GM21423 (cell line): ENCODE data around the gene ITCH.
"Not testable (repeated sequence)": the region's sequence is repeated elsewhere in the genome, so short reads cannot be mapped to it uniquely, and the experiment has no call there.

Experiments used
- ATAC-seq: cut with Tn5 transposase; IDR thresholded peaks from one replicate; pipeline ENCODE4 v1.9.1; 2021; ENCODE audit warnings: mild to moderate bottlenecking, moderate library complexity; ENCODE audit not compliant: unreplicated experiment

The ITCH gene

DNA sequence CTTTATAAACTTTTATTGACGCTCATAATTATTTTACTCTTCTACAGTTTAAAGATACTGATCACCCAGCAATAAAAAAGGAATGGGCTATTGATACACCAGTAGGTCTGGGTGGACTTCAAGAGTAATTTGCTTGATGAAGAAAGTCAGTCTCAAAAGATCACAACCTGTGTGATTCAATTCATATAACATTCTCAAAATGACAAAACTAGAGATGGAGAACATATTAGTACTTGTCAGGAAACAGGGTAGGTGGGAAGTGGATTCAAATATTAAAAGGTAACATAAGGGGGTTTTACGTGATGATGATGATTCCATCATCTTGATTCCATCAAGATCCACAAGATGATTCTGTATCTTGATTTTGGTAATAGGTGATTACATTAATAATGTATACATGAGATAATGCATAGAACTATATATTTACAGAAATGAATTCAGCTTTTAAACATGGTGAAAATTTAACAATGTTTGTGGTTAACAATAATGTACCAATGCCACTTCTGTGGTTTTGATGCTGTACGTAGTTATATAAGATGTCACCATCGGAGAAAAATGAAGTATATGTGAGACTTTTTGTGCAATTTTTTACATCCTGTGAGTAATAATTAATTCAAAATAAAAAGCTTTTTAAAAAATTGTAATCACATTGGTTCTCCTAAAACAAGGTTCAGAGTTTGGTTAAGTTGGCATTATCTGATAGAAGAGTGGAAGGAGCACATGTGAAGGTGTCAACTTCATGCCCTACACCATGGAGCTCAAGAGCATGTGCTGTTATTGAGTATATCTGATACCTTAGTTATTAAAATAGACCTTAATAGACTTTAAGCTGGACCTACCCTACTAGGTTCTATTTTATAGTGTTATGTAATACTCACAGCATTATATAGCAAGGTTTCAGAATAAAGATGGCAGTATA lies 86.9 kb downstream of the ITCH start:
- no peak for ATAC-seq

DNA sequence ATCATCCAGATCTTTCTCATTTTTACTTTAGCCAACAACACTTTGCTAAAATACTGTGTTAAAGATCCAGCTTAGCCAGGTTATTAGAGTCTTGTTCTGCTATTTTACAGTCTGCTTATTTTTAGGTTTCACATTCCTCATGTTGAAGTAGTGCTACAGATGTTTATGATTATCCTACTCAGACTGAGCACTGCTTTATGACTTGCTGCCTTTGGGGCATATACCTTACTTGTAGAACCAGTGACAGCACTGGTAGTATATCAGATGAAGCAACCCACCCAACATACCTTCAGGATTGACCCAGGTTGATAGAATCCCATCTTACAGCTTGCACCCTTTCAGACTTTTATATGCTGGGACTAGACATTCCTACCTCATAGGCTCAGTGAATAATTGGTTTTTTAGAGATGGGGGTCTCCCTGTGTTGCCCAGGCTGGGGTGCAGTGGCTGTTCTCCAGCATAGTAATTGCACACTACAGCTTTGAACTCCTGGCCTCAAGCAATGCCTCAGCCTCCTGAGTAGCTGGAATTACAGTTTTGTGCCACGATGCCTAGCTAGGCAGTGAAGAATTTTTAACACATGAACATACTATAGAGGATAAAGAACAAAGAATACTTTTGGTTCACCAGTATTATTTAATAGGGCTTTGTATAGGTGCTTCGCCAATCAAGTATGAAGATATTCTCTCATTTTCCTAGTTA lies 89.4 kb downstream of the ITCH start:
- ATAC-seq: no peak

DNA sequence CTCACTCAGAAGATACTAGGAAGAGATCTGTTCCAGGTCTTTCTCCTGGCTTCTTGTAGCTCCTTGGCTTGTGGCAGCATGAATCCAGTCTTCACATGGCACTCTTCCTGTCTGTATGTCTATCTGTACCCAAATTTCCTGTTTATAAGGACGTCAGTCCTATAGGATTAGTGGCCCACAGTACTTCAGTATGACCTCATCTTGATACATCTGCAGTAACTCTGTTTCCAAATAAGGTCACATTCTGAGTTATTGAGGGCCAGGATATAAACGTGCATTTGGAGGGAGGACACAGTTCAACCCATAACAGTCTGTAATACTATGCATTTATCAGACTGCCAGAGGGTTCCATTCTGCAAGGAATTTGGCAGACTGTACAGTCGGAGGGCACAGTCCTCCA lies 95.6 kb downstream of the ITCH start:
- ATAC-seq: no peak

DNA sequence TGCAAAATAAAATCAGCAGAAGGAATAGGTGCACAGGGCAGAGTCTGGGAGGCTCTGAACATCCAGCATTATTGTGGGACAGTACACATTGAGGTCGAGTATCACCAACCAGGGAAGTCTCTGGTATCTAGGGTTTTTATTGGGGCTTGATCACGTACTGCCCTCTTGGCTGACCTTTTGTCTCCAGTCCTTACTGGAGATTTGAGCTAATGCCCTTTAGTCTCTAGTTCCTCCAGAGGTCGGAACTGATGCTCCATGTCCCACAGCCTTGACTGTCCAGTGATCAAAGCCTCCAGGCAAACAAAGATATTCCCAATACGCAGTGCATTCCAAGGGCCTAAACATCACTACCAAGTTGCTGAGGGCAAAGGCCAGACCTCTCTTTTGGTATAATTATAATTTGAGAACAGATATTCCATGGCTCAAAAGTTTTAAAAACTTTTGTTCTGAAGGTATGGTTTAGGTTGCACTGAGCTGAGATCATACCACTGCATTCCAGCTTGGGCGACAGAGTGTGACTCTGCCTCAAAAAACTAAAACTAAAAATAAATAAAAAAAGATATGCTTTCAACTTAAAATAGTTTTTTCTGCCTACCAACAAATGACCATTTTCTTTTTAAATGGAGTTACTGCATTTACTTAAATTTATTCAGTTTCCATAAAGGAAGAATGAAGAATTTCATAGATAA lies 96.3 kb downstream of the ITCH start:
- ATAC-seq: no peak

DNA sequence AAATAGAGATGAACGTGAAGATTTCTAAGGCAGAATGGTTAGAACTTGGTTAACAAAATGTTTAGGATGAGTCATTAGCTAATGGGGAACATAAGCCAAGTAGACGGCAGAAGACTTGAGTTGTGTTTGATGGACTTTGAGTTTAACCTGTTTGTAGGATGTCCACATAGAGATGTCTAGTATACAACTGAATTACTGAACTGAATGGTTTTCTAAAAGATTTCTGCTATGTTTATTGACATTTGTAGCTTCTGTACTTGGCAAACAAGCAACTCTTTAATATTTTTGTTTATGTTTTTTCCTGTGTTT lies 98.7 kb downstream of the ITCH start:
- ATAC-seq: no peak

DNA sequence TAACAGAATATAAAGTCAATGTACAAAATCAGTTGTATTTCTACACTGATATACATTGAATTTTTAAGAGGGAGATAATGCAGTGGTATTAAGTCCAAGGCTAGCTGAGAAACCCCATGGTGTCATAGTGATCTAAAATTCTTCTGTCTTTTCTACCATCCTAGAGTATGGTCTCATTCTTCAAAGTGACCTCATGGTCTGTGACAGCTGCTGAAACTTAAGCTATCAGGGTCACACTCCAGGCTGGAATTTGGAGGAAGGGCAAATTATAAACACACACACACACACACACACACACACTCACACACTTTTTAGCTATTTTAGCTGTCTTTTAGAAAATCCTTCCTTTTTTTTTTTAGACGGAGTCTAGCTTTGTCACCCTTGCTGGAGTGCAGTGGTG lies 105.9 kb downstream of the ITCH start:
- ATAC-seq: no peak

DNA sequence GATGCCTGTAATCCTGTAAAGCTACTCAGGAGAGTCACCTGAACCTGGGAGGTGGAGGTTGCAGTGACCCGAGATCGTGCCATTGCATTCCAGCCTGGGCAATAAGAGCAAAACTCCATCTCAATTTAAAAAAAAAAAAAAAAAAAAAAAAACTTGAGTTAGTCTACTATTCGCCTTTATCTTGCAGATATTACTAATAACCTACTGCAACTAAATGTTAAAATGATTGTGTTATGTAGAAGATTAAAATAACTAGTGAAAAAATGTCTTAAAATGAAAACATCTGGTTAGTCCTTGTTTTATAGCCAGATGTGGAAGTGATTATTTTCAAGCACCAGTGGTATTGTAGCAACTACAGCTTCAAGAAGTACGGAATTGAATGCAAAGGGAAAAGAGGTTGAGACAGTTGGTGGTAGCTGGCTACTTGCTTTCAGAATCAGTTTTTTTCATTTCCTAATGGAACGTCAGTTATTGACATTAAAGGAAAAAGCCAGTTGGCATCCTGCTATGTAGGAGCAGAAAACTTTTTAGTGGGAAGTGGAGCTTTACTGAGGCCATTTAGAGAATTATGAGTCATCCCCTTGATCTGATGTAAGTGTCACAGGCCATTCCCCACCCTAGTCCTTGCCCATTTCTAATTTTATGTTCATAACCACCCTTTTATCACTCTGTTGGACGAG lies 109.3 kb downstream of the ITCH start:
- no peak for ATAC-seq

DNA sequence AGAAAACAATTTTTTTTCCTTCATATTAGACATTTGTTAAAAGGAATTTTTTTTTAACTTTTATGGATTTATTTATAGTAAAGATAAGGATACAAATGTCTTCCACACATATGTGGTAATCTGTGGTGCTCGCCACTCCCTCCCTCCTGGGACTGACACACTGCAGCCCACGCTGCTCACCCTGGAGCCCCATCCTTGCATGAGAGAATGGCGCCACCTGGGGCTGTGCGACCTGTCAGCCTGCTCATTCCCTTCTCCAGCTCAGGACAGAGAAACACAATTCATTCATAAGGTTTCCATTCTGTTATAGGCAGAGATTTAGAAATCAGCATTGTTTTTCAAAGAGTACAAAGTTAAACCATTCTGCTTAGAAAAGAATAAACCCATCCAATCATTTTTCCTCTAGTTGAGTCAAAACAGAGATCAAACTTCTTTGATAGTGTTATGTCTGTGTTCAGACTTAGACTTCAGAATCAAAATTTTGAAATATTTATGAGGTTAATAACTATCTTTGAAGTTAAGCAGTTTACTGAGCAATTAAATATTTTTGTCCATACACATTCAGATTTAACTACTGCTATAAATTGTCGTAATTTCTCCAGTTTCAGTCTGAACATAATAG lies 110.3 kb downstream of the ITCH start:
- no peak for ATAC-seq

DNA sequence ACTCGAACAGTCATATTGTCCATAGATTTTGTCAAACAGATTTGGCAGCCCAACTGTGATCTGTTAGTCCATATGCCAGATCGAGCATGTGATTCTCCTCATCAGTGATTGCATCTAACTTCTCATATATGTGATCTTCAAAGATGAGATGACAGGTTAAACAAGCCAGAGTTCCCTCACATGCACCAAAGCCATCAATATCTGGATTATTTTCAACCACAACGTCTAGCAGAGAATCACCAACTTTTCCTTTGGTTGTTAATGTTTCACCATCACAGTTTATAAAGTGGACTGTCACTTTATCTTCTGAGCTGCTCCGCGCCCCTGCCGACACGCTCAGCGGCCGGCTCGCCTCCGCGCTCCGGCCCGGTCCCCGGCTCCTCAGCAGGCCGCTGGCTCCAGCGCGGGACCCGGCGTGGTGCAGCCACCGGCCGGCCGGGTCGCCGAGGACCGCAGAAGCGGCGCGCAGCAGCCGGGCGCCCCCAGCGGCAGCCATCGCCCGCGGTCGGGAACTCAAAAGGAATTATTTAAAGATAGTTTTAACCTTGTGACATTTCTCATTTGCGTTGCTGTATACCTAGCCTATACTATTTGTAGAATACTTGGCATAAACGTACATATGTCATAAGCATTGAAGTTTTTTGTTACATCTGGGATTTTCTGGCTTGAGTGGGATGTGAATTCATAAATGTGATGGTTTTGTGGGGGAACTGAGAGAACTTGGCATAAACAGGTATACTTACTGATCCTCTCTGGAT lies 113.1 kb downstream of the ITCH start:
- no peak for ATAC-seq

DNA sequence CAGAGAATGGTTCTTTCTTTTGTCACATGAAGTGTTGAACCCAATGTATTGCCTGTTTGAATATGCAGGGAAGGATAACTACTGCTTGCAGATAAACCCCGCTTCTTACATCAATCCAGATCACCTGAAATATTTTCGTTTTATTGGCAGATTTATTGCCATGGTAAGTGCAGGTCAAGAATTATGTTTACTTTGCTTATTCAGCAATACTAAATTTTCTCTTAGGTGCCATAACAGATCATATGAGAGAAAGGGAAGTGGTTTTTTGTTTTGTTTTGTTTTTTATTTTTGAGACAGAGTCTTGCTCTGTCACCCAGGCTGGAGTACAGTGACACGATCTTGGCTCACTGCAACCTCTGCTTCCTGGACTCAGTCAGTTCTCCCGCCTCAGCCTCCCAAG lies 116.6 kb downstream of the ITCH start:
- ATAC-seq: no peak

DNA sequence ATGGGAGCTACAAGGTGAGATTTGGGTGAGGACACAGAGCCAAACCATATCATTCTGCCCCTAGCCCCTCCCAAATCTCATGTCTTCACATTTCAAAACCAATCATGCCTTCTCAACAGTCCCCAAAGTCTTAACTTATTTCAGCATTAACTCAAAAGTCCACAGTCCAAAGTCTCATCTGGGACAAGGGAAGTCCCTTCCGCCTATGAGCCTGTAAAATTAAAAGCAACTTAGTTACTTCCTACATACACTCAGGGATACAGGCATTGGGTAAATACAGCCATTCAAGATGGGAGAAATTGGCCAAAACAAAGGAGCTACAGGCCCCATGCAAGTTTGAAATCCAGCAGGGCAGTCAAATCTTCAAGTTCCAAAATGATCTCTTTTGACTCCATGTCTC lies 119.1 kb downstream of the ITCH start:
- ATAC-seq: not testable (repeated sequence)

DNA sequence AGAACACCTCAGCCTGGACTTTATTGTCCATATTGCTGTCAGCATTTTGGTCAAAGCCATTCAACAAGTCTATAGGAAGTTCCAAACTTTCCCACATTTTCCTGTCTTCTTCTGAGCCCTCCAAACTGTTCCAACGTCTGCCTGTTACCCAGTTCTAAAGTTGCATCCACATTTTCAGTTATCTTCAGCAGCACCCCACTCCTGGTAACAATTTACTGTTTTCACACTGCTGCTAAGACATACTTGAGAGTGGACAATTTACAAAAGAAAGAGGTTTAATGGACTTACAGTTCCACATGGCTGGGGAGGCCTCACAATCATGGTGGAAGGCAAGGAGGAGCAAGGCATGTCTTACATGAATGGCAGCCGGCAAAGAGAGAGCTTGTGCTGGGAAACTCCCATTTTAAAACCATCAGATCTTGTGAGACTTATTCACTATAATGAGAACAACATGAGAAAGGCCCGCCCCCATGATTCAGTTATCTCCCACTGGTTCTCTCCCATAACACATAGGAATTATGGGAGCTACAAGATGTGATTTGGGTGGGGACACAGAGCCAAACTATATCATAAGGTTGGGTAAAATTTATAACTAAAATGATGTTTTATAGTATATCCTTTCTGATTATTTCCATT lies 120.6 kb downstream of the ITCH start:
- not testable (repeated sequence) for ATAC-seq

DNA sequence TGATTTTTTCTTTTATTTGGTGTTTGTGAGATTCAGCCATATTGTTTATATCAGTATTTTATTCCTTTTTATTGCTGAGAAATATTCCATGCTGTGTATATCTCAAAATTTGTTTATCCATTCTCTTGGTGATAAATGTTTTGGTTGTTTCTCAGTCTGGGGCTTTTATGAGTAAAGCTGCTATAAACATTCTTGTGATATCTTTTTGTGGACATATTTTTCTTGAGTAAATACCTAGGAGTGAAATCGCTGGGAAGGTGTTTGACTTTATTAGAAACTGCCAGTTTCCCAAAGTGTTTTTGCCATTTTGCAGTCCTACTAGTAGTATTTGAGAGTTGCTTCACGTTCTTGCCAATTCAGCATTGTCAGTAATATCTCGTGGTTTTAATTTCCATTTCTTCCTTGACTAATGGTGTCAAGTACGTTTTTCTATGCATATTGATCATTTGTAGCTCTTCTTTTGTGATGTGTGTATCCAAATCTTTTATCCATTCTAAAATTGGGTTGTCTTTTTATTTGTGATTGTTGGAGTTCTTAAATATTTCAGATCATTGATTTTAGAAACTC lies 122.1 kb downstream of the ITCH start:
- ATAC-seq: no peak

DNA sequence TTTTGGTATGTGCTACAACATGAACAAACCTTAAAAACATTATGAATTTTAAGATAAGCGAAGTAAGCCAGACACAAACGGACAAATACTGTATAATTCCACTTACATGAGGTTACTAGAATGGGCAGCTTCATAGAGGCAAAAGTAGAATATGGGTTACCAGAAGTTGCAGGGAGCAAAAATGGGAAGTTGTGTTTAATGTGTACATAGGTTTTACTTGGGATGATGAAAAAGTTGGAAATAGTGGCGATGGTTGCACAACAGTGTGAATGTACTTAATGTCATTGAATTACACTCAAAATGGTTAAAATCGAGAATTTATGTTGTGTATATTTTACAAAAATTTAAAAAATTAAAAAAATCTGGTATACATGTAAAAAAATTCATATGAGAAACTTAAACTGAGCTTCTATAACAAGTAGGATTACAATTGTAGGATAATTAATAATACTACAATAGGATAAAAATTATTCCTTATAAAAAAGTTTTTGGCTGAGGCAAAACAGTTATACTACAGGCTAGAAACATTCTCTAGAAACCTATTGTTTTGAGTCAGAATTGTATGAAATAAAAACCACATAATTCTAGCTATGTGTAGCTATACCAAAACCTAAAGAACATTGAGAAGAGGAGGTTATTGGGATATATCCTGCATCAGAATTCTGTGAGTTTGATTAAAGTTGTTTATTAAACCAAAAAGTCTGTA lies 128.3 kb downstream of the ITCH start:
- no peak for ATAC-seq

DNA sequence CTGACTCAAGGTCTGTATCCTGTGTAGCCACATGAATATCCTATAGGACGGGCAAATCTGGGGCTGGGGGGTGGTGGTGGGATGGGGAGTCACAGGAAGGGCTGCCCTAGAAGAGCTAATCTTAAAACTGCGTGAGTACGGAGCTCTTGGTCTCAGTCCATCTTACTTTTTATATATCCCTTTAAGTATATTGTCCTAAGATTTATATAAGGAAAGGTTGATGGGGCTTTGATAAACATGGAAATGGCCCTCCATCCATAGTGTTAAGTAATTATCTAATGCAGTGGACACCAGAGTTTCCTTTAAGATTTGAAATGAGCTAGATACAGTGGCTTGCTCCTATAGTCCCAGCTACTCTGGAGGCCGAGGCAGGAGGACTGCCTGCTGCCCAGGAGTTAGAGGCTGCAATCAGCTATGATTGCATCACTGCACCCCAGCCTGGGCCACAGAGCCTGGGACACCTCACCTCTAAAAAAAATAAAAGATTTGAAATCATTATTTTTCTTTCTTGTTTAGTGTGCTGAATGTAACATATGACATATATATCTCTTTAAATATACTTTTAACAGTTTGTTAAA lies 128.9 kb downstream of the ITCH start:
- no peak for ATAC-seq

DNA sequence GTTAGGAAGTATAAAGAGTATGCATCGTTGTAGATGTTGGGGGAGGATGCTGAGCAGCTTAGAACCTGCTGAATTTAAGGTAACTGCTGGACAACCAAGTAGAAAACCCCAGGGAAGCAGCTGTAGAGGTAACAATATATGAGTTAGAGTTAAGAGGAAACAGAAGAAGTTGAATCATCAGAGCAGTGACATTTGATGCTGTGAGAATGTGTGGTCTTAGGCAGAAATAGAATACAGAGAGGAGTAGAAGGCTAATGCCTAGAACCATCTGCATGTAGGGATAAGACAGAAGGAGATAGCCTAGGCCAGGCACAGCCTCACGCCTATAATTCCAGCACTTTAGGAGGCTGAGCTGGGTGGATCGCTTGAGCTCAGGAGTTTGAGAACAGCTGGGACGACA lies 130.6 kb downstream of the ITCH start:
- no peak for ATAC-seq

DNA sequence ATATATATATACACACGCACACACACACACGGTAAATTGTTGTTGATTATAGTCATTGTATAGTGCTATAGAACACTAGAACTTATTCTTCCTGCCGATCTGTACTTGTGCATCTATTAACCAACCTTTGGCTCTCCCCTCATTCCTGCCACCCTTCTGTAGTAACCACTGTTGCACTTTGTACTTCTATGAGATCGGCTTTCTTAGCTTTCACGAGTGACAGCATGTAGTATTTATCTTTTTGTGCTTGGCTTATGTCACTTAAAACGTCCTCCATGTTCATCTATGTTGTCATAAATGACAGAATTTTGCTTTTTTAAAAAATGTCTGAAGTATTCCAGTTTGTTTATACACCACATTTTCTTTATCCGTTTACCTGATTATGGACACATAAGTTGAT lies 132.2 kb downstream of the ITCH start:
- no peak for ATAC-seq

DNA sequence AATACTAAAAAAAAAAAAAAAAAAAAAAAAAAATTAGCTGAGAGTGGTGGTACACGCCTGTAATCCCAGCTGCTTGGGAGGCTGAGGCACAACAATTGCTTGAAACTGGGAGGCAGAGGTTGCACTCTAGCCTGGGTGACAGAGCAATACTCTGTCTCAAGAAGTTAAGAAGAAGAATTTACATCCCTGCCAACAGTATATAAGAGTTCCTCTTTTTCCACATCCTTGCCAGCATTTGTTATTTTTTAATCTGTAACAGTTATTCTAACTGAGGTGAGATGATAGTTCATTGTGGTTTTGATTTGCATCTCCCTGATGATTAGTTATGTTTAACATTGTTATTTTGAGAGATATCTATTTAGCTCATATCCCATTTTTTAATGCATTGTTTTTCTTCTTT lies 132.8 kb downstream of the ITCH start:
- ATAC-seq: no peak
